HG03108 (cell line): ENCODE measurements around the gene MPPED1.

Source experiments
- ATAC-seq: cut with Tn5 transposase; IDR thresholded peaks from one replicate; pipeline ENCODE4 v1.9.1; 2021; ENCODE audit warnings: moderate library complexity; ENCODE audit not compliant: unreplicated experiment

Gene MPPED1

GRCh38 chr22:43392385-43392989, 19.3 kb upstream of the MPPED1 start:
- no peak for ATAC-seq

DNA sequence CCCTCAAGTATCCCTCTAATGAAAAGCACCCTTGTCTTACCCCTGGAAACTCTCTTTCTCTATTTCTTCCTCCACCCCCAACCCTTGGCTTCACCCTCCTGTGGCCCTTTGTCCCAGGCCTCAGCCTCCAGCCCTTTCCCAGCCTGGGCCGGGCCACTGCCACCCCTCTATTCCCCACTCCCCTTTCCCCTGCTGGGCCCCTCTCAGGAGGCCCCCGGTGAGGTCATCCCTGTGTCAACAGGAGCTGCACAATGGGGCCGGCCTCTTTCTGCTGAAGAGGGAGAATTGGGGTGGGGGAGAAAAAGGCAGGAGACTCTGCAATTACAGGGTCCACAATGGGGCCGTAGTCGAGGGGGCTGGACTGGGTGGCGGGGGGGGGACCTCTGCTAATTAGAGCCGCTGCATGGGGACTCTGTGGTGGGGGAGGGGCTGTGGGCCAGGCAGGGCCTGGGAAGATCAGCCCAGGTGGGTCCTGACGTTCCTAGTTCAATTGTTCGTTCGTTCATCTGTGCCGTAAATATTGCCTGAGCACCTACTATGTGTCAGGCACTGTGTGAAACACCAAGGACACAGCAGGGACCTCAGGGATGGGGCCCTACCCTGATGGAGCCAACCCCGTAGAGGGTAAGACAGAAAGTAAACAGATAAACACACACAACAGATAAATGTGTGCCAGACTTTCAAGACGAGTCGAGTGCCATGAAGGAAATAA, 18.5 kb upstream of the MPPED1 start:
- ATAC-seq = no peak

GRCh38 chr22:43393844-43394474, 17.9 kb upstream of the MPPED1 start:
- ATAC-seq = no peak

DNA sequence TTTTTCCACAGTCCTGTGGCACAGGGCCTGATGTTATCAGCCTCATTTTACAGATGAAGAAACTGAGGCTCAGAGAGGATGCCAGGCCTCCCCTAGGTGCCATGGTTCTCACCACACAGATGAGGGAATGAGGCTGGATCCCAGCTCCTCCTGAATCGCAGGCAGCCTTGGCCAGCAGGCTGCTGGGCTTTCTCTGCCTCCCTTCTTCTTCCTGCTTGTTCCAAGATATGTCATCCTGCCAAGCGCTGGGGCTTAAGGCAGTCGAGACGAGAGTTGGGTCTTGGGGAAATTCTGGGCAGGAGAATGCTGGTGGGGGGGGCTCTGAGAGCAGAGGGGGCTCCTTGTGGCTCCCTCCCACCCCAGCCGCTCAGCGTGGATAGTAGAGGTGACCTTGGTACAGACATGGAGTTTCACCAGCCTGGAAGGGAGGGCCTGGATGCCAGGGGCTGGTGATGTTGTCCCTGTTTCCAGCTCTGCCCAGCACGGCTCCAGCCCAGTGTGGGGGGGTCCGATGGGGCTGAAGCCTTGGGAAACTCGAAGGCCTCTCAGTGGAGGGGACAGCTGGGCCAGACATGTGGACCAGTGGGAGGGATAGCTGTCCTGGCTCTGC, 16.6 kb upstream of the MPPED1 start:
- ATAC-seq = no peak

DNA sequence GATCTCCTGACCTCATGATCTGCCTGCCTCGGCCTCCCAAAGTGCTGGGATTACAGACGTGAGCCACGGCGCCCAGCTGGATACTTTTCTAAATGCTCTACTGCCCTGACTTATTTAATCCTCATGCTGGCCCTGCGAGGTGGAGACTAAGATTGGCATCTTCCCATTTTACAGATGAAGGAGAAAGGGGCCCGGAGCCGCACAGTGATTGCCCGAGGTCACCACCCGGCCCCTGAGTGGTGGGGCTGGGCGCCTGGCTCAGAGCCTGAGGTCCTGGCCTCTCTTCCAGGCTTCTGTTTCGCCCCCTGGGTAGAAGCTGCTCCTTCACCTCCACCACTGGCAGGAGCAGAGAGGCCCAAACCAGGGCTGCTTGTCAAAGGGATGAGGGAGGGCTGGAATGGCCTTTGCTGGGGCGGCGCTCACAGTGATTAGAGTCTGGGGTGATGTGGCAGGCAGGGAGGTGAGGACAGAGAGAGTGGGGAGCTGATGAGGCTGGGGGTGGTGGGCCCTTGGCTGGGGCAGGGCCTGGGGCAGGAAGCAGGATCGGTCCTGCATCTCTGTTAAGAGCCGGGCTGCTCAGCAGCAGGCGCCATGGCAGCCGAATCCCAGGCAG, 15.4 kb upstream of the MPPED1 start:
- ATAC-seq = no peak

DNA sequence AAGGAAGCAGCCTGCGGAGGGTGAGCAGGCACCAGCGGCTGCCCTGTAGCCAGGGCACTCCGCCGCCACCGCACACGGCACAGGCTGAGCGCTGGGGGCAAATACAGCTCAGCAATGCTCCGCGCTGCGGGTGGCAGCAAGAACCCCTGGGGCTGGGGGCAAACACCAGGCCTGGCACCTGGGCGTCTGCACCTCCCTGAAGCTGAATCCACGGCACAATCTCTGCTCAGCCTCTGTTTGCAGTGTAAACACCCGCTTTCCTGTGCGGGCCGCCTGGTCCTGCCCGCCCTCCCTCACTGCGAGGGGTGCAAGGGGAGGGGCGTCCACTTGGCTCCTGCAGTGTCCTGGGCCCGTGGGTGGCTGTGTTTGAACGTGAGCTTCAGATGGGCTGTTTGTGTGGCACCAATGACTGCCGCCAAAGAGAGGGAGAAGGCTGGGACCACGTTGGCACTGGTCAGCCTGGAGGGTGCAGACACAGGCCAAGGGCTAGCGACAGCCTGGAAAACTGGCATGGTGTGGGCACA, 14.8 kb upstream of the MPPED1 start:
- no peak for ATAC-seq

- ATAC-seq = no peak
Observed at GRCh38 chr22:43397766-43398165, 14.0 kb upstream of the MPPED1 start.

DNA sequence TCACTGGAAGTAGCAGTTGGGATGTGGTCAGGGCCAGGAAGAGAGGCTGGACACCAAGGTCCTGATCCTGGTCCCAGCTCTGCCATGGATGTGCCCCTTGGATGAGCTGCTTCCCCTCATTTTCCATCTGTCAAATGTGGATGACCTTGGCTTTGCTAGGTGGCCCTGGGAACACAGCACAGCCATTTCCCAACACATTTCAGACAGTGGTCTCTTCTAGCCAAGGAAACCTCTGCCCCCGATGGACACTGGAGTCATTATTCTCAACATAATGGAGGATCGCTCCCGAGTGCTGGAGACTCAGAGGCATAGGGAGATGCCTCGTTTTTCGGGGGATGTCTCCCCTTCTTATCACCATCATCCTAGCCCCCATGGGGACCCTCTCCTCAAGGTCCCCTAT, 13.6 kb upstream of the MPPED1 start:
- no peak for ATAC-seq

DNA sequence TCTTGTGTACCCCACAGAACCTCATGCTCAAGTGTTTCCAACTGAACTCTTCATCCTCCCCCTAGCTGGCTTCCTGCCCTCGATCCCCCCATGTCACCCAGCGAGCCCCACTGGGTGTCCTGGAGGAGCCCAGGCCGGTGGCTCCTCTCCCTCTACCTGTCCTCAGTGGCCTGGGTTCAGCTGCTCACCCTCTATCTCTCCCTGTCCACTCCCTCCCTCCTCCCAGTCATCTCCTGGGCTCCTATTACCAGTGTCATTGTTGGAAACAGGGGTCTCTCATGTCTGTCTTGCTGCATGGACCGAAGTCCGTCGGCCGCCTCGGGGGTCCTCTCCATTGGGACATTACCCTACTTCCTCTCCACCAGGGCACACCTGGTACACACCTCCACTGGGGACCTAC, 12.9 kb upstream of the MPPED1 start:
- no peak for ATAC-seq

DNA sequence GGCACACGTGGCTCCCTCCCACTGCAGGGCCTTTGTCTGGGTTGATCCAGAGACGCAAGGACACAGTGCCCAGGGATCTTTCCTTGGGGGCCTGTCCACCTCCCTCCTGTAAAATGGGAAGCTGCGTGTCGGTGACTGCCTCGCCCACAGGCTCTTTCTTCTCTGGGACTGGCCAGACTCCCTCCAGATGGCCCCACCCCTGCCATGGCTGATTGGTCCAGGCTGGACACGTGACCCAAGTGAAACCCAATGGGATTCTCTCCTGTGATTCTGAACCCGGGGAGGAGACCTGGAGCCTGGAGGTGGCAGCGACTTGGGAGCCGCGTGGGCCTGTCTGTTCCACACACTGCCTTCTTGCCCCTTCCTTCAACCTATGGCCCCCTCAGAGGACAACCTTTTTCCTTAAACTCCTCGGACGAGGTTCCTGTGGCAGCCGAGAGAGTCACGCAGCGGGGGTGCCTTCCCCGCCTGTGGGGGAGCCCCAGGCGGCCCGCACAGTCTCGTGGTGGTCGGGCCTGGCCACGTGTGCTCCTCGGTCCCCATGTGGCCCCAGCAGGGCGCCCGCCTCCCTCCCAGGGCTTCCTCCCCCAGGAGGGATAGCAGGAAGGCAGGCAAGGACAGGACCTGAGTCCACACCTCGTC, 12.4 kb upstream of the MPPED1 start:
- no peak for ATAC-seq

DNA sequence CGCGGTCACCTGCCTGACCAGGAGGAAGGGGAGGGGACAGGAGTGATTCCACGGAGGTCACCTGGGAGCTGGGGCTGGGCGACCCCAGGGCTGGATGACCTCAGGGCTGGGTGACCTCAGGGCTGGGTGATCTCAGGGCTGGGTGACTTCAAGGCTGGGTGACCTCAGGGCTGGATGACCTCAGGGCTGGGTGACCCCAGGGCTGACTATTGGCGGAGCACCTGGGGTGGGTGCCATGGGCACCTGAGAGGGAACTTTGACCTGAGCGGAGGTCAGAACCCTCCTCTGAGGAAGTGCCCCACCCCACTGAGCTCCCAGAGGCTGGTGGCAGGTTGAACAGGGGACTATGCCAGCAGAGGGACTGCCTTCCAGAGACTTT, 11.8 kb upstream of the MPPED1 start:
- no peak for ATAC-seq

- ATAC-seq = no peak
Observed at GRCh38 chr22:43400449-43400848, 11.4 kb upstream of the MPPED1 start.

DNA sequence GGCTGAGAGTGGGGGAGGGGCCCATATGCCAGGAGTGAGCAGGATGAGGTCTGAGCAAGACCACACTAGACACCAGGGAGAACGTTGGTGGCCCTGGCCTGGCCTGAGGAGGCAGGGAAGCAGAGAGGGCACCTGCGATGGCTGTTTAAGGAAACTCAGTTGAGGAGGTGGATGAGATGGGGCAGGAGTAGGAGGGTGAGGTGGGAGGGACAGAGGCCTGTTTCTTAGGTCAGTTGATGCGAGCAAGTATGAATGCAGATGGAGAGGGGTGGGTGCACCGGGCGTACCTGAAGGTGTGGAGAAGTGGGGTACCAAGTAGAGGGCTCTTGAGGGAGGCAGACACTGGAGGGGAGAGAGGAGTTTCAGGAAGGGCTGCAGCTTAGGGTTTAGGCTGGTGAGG, 10.6 kb upstream of the MPPED1 start:
- ATAC-seq = no peak

DNA sequence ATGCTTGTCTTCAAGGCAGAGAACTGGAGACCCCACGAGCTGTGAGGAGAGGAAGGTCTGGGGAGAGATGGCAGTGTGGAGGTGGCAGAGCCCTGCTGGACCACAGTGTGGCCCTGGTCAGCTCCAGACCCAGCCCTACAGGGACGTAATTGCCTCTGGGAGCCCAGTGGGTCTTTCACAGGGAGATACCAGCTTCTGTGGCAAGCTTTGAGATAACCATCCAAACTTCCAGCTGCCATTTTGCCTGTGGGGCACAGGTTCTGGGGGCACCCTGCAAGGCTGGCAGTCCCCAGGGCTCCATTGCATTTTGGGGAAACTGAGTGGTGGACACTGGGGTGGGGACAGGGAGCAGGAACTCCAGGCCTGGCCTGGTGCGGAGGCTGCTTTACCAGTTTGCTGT, 10.2 kb upstream of the MPPED1 start:
- no peak for ATAC-seq

GRCh38 chr22:43402128-43402527, 9.7 kb upstream of the MPPED1 start:
- ATAC-seq = no peak

- no peak for ATAC-seq
Observed at GRCh38 chr22:43404673-43405385, 7.0 kb upstream of the MPPED1 start.

GRCh38 chr22:43406186-43406790, 5.5 kb upstream of the MPPED1 start:
- no peak for ATAC-seq

- no peak for ATAC-seq
Observed at GRCh38 chr22:43407591-43407990, 4.2 kb upstream of the MPPED1 start.

DNA sequence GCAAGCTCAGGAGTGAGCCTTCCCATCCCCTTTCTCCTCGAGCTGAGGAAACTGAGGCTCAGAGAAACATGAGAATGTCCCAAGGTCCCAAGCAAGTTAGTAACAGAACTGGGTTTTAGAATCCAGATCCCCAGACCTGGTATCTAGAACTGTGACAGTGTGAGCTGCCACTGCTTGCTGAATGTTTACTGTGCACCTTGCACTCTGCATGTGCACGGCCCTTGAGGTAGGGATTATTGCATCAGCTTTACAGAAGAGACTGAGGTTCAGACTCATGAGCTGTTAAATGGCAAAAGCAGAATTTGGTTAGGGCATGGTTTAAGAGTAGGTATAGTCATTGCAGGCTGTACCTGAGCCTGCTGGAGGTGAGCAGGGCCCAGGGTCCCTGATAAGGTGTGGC, 3.8 kb upstream of the MPPED1 start:
- ATAC-seq = no peak

- no peak for ATAC-seq
Observed at GRCh38 chr22:43409046-43409445, 2.8 kb upstream of the MPPED1 start.
